Heart right ventricle (tissue), 16 donors: ENCODE results near the gene NUDT16L1. TPM values are rescaled to one million over a fixed set of nuclear protein-coding genes. Genes with fewer than 3 reads are reported as not detected.
A peak's percentile ranks its signal among the peaks of the same experiment; 100 is the strongest.

Experiments
- ATAC-seq, 8 donors: fragments of 200-7000 bp; cut with Tn5 transposase; one replicate each; pipeline ENCODE4 v1.9.1; 2020; ENCODE audit warnings: mild to moderate bottlenecking in 8 of 8, moderate library complexity in 8 of 8, moderate number of reproducible peaks in 1 of 8
- DNase-seq, 2 donors: peaks; one replicate each; pipeline ENCODE4 v3.0.0-alpha.2; 2020
- H3K27ac ChIP-seq, 10 donors: fragments of 200-600 bp; sonication (generic) in 2 of 10; one replicate each; pipeline versions ENCODE4 v1.5.0 to v1.8.0; 2020 to 2022; ENCODE audit warnings: mild to moderate bottlenecking in 3 of 10
- H3K27me3 ChIP-seq, 7 donors: fragments of 200-600 bp; one replicate each; pipeline ENCODE4 v1.8.0; 2021 to 2022; ENCODE audit warnings: mild to moderate bottlenecking in 2 of 7
- H3K36me3 ChIP-seq, 9 donors: fragments of 200-600 bp; sonication (generic) in 1 of 9; one replicate each; pipeline versions ENCODE4 v1.5.0 to v1.8.0; 2020 to 2022; ENCODE audit warnings: mild to moderate bottlenecking in 2 of 9
- H3K4me1 ChIP-seq, 9 donors: fragments of 200-600 bp; sonication (generic) in 1 of 9; one replicate each; pipeline versions ENCODE4 v1.5.0 to v1.8.0; 2020 to 2022; ENCODE audit warnings: mild to moderate bottlenecking in 4 of 9
- H3K4me3 ChIP-seq, 10 donors: fragments of 200-600 bp; sonication (generic) in 2 of 10; one replicate each; pipeline versions ENCODE4 v1.5.0 to v1.8.0; 2020 to 2022; ENCODE audit warnings: mild to moderate bottlenecking in 7 of 10, moderate library complexity in 2 of 10
- H3K9me3 ChIP-seq, 11 donors: fragments of 200-600 bp in 10 of 11; sonication (generic) in 2 of 11; one replicate each; pipeline versions ENCODE4 v1.5.0 to v1.8.0; 2013 to 2022; ENCODE audit warnings: mild to moderate bottlenecking in 2 of 11, control low read depth in 1 of 11, moderate library complexity in 1 of 11
- WGBS, 2 donors: extraction: QIAGEN DNeasy Blood & Tissue Kit; methylation state at CpG; one replicate each; pipeline ENCODE4 v1.1.7; 2013; ENCODE audit warnings: inconsistent platforms in 1 of 2; 5-methylcytosine and 5-hydroxymethylcytosine counted together
- intact Hi-C, 10 donors: fragments of 100-400 bp; cut with DNase I; formaldehyde crosslinking; loops; one replicate each; pipeline versions ENCODE4 v1.11.1 to v1.14.2; 2022
- polyA plus RNA-seq, 2 donors: library from polyadenylated mRNA; stranded (reverse); fragments of 200-250 nt; gene quantifications; one replicate each; pipeline ENCODE4 v1.2.3, GENCODE V29; 2013
- total RNA-seq, 10 donors: library from RNA; stranded (reverse); fragmentation: NEBNext Ultra II Directional in 3 of 10; extraction: Animal tissue kit (Norgen Biotek cat#: 25700) in 3 of 10; gene quantifications; one replicate each; pipeline versions ENCODE4 v1.2.1 to v1.2.4, GENCODE V29; 2021 to 2023
- TF ChIP-seq, protein P1 (sequence below), 9 donors: fragments of 200-600 bp; sonication (generic) in 2 of 9; IDR thresholded peaks; one replicate each; pipeline versions ENCODE4 v1.5.0 to v1.8.0; 2021 to 2022; ENCODE audit warnings: antibody characterized with exemption in 9 of 9, mild to moderate bottlenecking in 5 of 9, moderate library complexity in 1 of 9
- donor health status: Arrhythmogenic right ventricular cardiomyopathy.
- donor health status: ischemic (EF 13 %, LVEDD 7.1; RV severe dilation, severe dysfunction).
- donor health status: healthy with polysubstance abuse.
- donor health status: DM: no; HTN: yes; CAD: no.
- donor health status: DM: no; HTN: no; CAD: no.
- donor health status: ischemic (EF 25% LVEDD 6.9; RV normal size, moderate dysfunction).
- donor health status: ischemic (EF 25% LVEDD 5.7; RV mildly dilated, moderate dysfunction).
- donor health status: healthy.
- donor health status: DM: yes; HTN: yes; CAD: no.
- donor health status: Ischemic cardiomyopathy.
- donor health status: ischemic (EF 35%, LVEDD 5.7; RV mildly dilated, moderate dysfunction).
- donor health status: nonischemic (EF 11% LVEDD 7.7; RV severe dilation, severe dysfunction).
- donor health status: DM: yes; HTN: yes; CAD: no.
- donor health status: PGD.
- donor health status: ischemic (EF 29% LVEDD 5.4; RV normal size, mild dysfunction).
- donor health status: nonischemic (EF 23%, LVEDD 6.1; RV moderate dilation, normal function).

The NUDT16L1 gene
- total and polyA plus RNA-seq, 12 donors = 25.4 to 65.7 (median 47.0) TPM

- Histone ChIP-seq H3K27me3 (no peaks in the 10 kb centered on the region), H3K27ac (no peak overlapping the region), H3K4me1 (no peaks in the 10 kb centered on the region), H3K9me3 (no peaks in the 10 kb centered on the region), H3K36me3 (peaks cover 0 to 100% (median 24%) of the 10 kb centered on the region in 9 donors), H3K4me3 (no peak overlapping the region)
- ATAC-seq (no peak), DNase-seq (no peak)
- intact Hi-C loops = no loop called here
- WGBS, 2 donors = 95 to 97% methylated on average over 18 of the region's 18 CpGs
- TF ChIP-seq, protein P1, sequence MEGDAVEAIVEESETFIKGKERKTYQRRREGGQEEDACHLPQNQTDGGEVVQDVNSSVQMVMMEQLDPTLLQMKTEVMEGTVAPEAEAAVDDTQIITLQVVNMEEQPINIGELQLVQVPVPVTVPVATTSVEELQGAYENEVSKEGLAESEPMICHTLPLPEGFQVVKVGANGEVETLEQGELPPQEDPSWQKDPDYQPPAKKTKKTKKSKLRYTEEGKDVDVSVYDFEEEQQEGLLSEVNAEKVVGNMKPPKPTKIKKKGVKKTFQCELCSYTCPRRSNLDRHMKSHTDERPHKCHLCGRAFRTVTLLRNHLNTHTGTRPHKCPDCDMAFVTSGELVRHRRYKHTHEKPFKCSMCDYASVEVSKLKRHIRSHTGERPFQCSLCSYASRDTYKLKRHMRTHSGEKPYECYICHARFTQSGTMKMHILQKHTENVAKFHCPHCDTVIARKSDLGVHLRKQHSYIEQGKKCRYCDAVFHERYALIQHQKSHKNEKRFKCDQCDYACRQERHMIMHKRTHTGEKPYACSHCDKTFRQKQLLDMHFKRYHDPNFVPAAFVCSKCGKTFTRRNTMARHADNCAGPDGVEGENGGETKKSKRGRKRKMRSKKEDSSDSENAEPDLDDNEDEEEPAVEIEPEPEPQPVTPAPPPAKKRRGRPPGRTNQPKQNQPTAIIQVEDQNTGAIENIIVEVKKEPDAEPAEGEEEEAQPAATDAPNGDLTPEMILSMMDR (IDR thresholded peaks at IDR 0.05) = no peak
These were observed 33.3 kb downstream of the NUDT16L1 start for GRCh38 chr16:4726616-4727015.

- 93 to 94% methylated on average over 8 of the region's 8 CpGs for WGBS, 2 donors
- TF ChIP-seq, protein P1 (IDR thresholded peaks at IDR 0.05) = no peak
- Histone ChIP-seq H3K36me3 (peaks cover 0 to 80% (median 24%) of the 10 kb centered on the region in 9 donors), H3K9me3 (no peaks in the 10 kb centered on the region), H3K27me3 (no peaks in the 10 kb centered on the region), H3K4me3 (no peak overlapping the region), H3K4me1 (peaks cover 0 to 11% (median 5%) of the 10 kb centered on the region in 9 donors), H3K27ac (no peak overlapping the region)
- ATAC-seq (no peak), DNase-seq (no peak)
- intact Hi-C loops = no loop called here
These were observed 35.3 kb downstream of the NUDT16L1 start for GRCh38 chr16:4728676-4729075.

GRCh38 chr16:4729876-4730275 is 36.5 kb downstream of the NUDT16L1 start:
- WGBS, 2 donors = 94 to 95% methylated on average over 15 of the region's 15 CpGs
- TF ChIP-seq, protein P1 (IDR thresholded peaks at IDR 0.05) = no peak
- ATAC-seq (no peak), DNase-seq (no peak)
- peaks cover 0 to 13% (median 7%) of the 10 kb centered on the region in 9 donors for H3K4me1 ChIP-seq
- H3K27me3 ChIP-seq = no peaks in the 10 kb centered on the region
- no peak overlapping the region for H3K4me3 ChIP-seq
- intact Hi-C loops = loop anchor here in 2 of 10 donors (5.0 to 10.0 kb wide), 2 partner anchors 37 to 225 kb away; partner anchors contain the start of genes SEC14L5 (in 1 of the 2) and ZNF500 (in 1 of the 2)
- H3K9me3 ChIP-seq = no peaks in the 10 kb centered on the region
- H3K27ac ChIP-seq = no peak overlapping the region
- peaks cover 0 to 68% (median 20%) of the 10 kb centered on the region in 9 donors for H3K36me3 ChIP-seq

- no peak for ATAC-seq
- intact Hi-C loops = loop anchor here in 2 of 10 donors (5.0 to 10.0 kb wide), 2 partner anchors 34 to 222 kb away; partner anchors contain the start of genes SEC14L5 (in 1 of the 2) and ZNF500 (in 1 of the 2)
- Histone ChIP-seq H3K36me3 (peaks cover 0 to 36% (median 10%) of the 10 kb centered on the region in 9 donors), H3K4me1 (peaks cover 2 to 20% (median 15%) of the 10 kb centered on the region in 9 donors), H3K9me3 (no peaks in the 10 kb centered on the region), H3K27me3 (no peaks in the 10 kb centered on the region), H3K4me3 (peak overlapping the region; percentile 77 to 99 (median 93)), H3K27ac (peak overlapping the region in 9 of 10 donors; percentile 66 to 85 (median 80))
- WGBS, 2 donors = 31 to 42% methylated on average over 17 of the region's 17 CpGs
- TF ChIP-seq, protein P1 (IDR thresholded peaks at IDR 0.05) = no peak
- DNase-seq = no peak
These were observed 39.9 kb downstream of the NUDT16L1 start for GRCh38 chr16:4733211-4733742.
